Keratinocyte (primary cell): ENCODE results near the gene KSR2. TPM values are rescaled to one million over a fixed set of nuclear protein-coding genes. Genes with fewer than 3 reads are reported as not detected.

ENCODE experiments used
- DNase-seq: peaks from one replicate; pipeline ENCODE4 v3.0.0-alpha.2; 2011; ENCODE audit warnings: low read depth, missing footprints, low spot score
- FAIRE-seq: peaks from 2 replicates; lab custom pipeline; 2011; peaks lifted over from hg19 to GRCh38; lab: Jason Lieb, UNC
- H2AFZ ChIP-seq: 2 replicates; pipeline ENCODE4 v1.6.0; 2012; ENCODE audit warnings: low read length, control low read depth, inconsistent platforms; ENCODE audit not compliant: control insufficient read depth
- H3K27ac ChIP-seq: 2 replicates; pipeline ENCODE4 v1.5.1; 2011; ENCODE audit warnings: low read length; ENCODE audit not compliant: control insufficient read depth, insufficient read depth
- H3K27me3 ChIP-seq: 3 replicates; pipeline ENCODE4 v1.6.0; 2011; ENCODE audit warnings: low read length; ENCODE audit not compliant: control insufficient read depth, insufficient read depth; ENCODE audit errors: extremely low read depth
- H3K36me3 ChIP-seq, 2 experiments: 2 replicates in 1 of 2; 3 replicates in 1 of 2; pipeline ENCODE4 v1.5.1; 2011; ENCODE audit warnings: low read length in 2 of 2, mild to moderate bottlenecking in 1 of 2; ENCODE audit not compliant: control insufficient read depth in 2 of 2, insufficient read depth in 2 of 2; ENCODE audit errors: extremely low read depth in 1 of 2
- H3K4me1 ChIP-seq: 3 replicates; pipeline ENCODE4 v1.5.1; 2011; ENCODE audit warnings: low read length; ENCODE audit not compliant: control insufficient read depth, insufficient read depth; ENCODE audit errors: extremely low read depth
- H3K4me2 ChIP-seq: 3 replicates; pipeline ENCODE4 v1.6.0; 2011; ENCODE audit warnings: low read depth, low read length; ENCODE audit not compliant: control insufficient read depth, insufficient read depth; ENCODE audit errors: extremely low read depth
- H3K4me3 ChIP-seq, 3 experiments: fragments of 200-600 bp in 1 of 3; sonication (generic) in 1 of 3; 2 replicates in 2 of 3; 3 replicates in 1 of 3; pipeline ENCODE4 v1.5.1; 2011 to 2016; ENCODE audit warnings: low read length in 3 of 3, mild to moderate bottlenecking in 3 of 3, control low read depth in 2 of 3, inconsistent platforms in 1 of 3, low read depth in 1 of 3, mixed read lengths in 1 of 3, mixed run types in 1 of 3, moderate library complexity in 1 of 3; ENCODE audit not compliant: control insufficient read depth in 2 of 3, insufficient read depth in 2 of 3; ENCODE audit errors: extremely low read depth in 1 of 3
- H3K79me2 ChIP-seq: 2 replicates; pipeline ENCODE4 v1.6.0; 2012; ENCODE audit warnings: low read length; ENCODE audit not compliant: control insufficient read depth, insufficient read depth
- H3K9ac ChIP-seq: 3 replicates; pipeline ENCODE4 v1.6.0; 2011; ENCODE audit warnings: low read length; ENCODE audit not compliant: control insufficient read depth, insufficient read depth; ENCODE audit errors: extremely low read depth
- H3K9me1 ChIP-seq: 3 replicates; pipeline ENCODE4 v1.6.0; 2011; ENCODE audit warnings: low read length; ENCODE audit not compliant: control insufficient read depth, insufficient read depth; ENCODE audit errors: extremely low read depth
- H3K9me3 ChIP-seq: 2 replicates; pipeline ENCODE4 v1.5.1; 2012; ENCODE audit warnings: low read depth, low read length; ENCODE audit not compliant: control insufficient read depth
- H4K20me1 ChIP-seq: 3 replicates; pipeline ENCODE4 v1.6.0; 2011; ENCODE audit warnings: low read length; ENCODE audit not compliant: control insufficient read depth, insufficient read depth; ENCODE audit errors: extremely low read depth
- EZH2 ChIP-seq: IDR thresholded peaks from one replicate; pipeline ENCODE4 v1.6.1; 2012; ENCODE audit warnings: inconsistent platforms, mild to moderate bottlenecking, low read length, moderate library complexity
- dilution Hi-C: fragments of 300-500 bp; cut with MboI; formaldehyde crosslinking; loops from one replicate; pipeline ENCODE4 v1.7.0; 2020; ENCODE audit warnings: low sequenced_read_pairs; ENCODE audit not compliant: extremely low pct_ligation_motif_present
- polyA plus RNA-seq, 5 experiments: library from polyadenylated mRNA; depleted of rRNA in 3 of 5; stranded (reverse) in 3 of 5; stranded (forward) in 1 of 5; unstranded in 1 of 5; fragments of >200 nt; gene quantifications; 1 replicate in 1 of 5; 2 replicates in 3 of 5; 3 replicates in 1 of 5; pipeline versions ENCODE4 v1.2.1 to v1.2.3, GENCODE V29; 2011 to 2012; ENCODE audit warnings: missing spikeins in 2 of 5, low read depth in 1 of 5, low replicate concordance in 1 of 5
- TF ChIP-seq, protein P1 (sequence below), 3 experiments: IDR thresholded peaks in 1 of 3; conservative IDR thresholded peaks in 1 of 3; optimal IDR thresholded peaks in 1 of 3; 2 replicates in 2 of 3; 3 replicates in 1 of 3; pipeline versions ENCODE3 to v1.5.1; 2011; ENCODE audit warnings: low read length in 3 of 3, mild to moderate bottlenecking in 3 of 3, moderate library complexity in 2 of 3, control low read depth in 1 of 3, inconsistent platforms in 1 of 3; ENCODE audit not compliant: insufficient read depth in 2 of 3; ENCODE audit errors: extremely low read depth in 1 of 3

Gene KSR2
- polyA plus RNA-seq, 1 donor (not counting 4 experiments of a cell fraction or from before 2014, with no cell fraction given) = 0.01 TPM

GRCh38 chr12:117472983-117473382 is 495.8 kb downstream of the KSR2 start:
- Histone ChIP-seq H3K36me3 (no peaks in the 10 kb centered on the region), H3K79me2 (no peaks in the 10 kb centered on the region), H3K4me1 (no peaks in the 10 kb centered on the region), H3K9me1 (no peaks in the 10 kb centered on the region), H3K9me3 (no peaks in the 10 kb centered on the region), H3K27me3 (no peaks in the 10 kb centered on the region), H3K4me2 (no peak overlapping the region), H4K20me1 (no peaks in the 10 kb centered on the region), H3K4me3 (no peak overlapping the region), H2AFZ (no peak overlapping the region), H3K27ac (no peak overlapping the region), H3K9ac (no peak overlapping the region)
- FAIRE-seq (no peak), DNase-seq (no peak)
- dilution Hi-C loops = no loop called here
- TF ChIP-seq, protein P1, sequence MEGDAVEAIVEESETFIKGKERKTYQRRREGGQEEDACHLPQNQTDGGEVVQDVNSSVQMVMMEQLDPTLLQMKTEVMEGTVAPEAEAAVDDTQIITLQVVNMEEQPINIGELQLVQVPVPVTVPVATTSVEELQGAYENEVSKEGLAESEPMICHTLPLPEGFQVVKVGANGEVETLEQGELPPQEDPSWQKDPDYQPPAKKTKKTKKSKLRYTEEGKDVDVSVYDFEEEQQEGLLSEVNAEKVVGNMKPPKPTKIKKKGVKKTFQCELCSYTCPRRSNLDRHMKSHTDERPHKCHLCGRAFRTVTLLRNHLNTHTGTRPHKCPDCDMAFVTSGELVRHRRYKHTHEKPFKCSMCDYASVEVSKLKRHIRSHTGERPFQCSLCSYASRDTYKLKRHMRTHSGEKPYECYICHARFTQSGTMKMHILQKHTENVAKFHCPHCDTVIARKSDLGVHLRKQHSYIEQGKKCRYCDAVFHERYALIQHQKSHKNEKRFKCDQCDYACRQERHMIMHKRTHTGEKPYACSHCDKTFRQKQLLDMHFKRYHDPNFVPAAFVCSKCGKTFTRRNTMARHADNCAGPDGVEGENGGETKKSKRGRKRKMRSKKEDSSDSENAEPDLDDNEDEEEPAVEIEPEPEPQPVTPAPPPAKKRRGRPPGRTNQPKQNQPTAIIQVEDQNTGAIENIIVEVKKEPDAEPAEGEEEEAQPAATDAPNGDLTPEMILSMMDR (optimal IDR thresholded peaks at IDR 0.05 in 1 of 3, IDR thresholded peaks at IDR 0.05 in 1 of 3, conservative IDR thresholded peaks at IDR 0.05 in 1 of 3; ENCODE audit: extremely low read depth in 1 of 3, insufficient read depth in 2 of 3, low read length in 3 of 3) = peak; percentile 29 to 41 (median 33)
- no peak for TF ChIP-seq EZH2

DNA sequence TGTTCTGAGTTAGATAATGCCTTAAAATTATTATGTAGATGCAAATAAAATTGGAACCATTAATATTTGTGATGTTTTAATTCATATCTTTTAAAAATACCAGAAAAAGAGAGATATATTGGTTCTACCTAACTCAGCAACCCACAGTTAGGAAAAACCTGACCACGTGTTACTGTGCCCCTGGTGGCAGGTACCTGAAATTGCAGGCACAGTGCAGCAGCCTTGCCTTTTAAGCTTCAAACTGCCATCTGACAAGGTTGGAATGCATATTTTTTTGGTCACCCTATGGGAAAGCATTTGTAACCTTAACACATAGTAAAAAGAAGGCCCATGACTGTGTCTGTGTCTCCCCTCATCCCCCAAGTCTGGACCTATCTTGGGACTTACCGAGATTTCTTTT is 498.0 kb downstream of the KSR2 start:
- dilution Hi-C loops = no loop called here
- FAIRE-seq = no peak

More for the DNA sequence above, 498.0 kb downstream of the KSR2 start:
- TF ChIP-seq, protein P1 (optimal IDR thresholded peaks at IDR 0.05 in 1 of 3, IDR thresholded peaks at IDR 0.05 in 1 of 3, conservative IDR thresholded peaks at IDR 0.05 in 1 of 3; ENCODE audit: extremely low read depth in 1 of 3, insufficient read depth in 2 of 3, low read length in 3 of 3) = peak; percentile 43 to 58 (median 57)
- TF ChIP-seq EZH2 = no peak
- no peaks in the 10 kb centered on the region for H4K20me1 ChIP-seq
- no peak overlapping the region for H3K9ac ChIP-seq
- no peaks in the 10 kb centered on the region for H3K79me2 ChIP-seq
- no peak overlapping the region for H3K27ac ChIP-seq
- no peaks in the 10 kb centered on the region for H3K27me3 ChIP-seq
- no peaks in the 10 kb centered on the region for H3K9me1 ChIP-seq
- DNase-seq = no peak
- H3K36me3 ChIP-seq = no peaks in the 10 kb centered on the region
- no peak overlapping the region for H3K4me2 ChIP-seq
- no peak overlapping the region for H3K4me3 ChIP-seq
- no peaks in the 10 kb centered on the region for H3K4me1 ChIP-seq
- H2AFZ ChIP-seq = no peak overlapping the region
- H3K9me3 ChIP-seq = no peaks in the 10 kb centered on the region
